Panc1 (cell line): ENCODE results near the gene SENP6. TPM values are rescaled to one million over a fixed set of nuclear protein-coding genes. Genes with fewer than 3 reads are reported as not detected.

Experiments used
- ATAC-seq: fragments of 200-7000 bp; cut with Tn5 transposase; 2 replicates; pipeline ENCODE4 v1.9.1; 2020; ENCODE audit warnings: mild to moderate bottlenecking, moderate library complexity
- BruUV-seq: library from RNA; stranded (reverse); fragments of 400-500 nt; replicated peaks from 2 replicates; lab custom pipeline; 2021; lab: Mats Ljungman, UMichigan
- CTCF ChIA-PET: fragments of 300-600 bp; sonication (Branson Sonifier 250); formaldehyde crosslinking; loops from one replicate; lab custom pipeline; 2022; ENCODE audit warnings: antibody characterized with exemption; lab: Charles Lee
- POLR2A ChIA-PET: fragments of 300-600 bp; sonication (Branson Sonifier 250); formaldehyde crosslinking; loops from one replicate; lab custom pipeline; 2022; ENCODE audit warnings: antibody characterized with exemption; lab: Charles Lee
- DNase-seq: peaks from one replicate; pipeline ENCODE4 v3.0.0-alpha.2; 2010; ENCODE audit warnings: low read depth, low spot score
- H3K27ac ChIP-seq: 2 replicates; pipeline ENCODE4 v1.5.1; 2011; ENCODE audit warnings: mild to moderate bottlenecking, low read length, inconsistent platforms
- H3K27me3 ChIP-seq: fragments of 200-500 bp; sonication (Bioruptor generic); 2 replicates; pipeline ENCODE4 v1.6.0; 2014; ENCODE audit warnings: low read length, inconsistent platforms; ENCODE audit not compliant: control insufficient read depth, insufficient read depth
- H3K36me3 ChIP-seq: fragments of 200-500 bp; sonication (Bioruptor generic); 2 replicates; pipeline ENCODE4 v1.5.1; 2014; ENCODE audit warnings: inconsistent platforms, mild to moderate bottlenecking, low read length, moderate library complexity; ENCODE audit not compliant: control insufficient read depth, insufficient read depth
- H3K4me1 ChIP-seq: 2 replicates; pipeline ENCODE4 v1.5.1; 2011; ENCODE audit warnings: inconsistent platforms, mild to moderate bottlenecking, low read length, moderate library complexity; ENCODE audit not compliant: control insufficient read depth, insufficient read depth
- H3K4me3 ChIP-seq, 2 experiments: 2 replicates each; pipeline ENCODE4 v1.5.1; 2011 to 2012; ENCODE audit warnings: low read depth in 2 of 2, low read length in 2 of 2, mild to moderate bottlenecking in 2 of 2, inconsistent platforms in 1 of 2, moderate library complexity in 1 of 2
- H3K9me3 ChIP-seq: fragments of 200-500 bp; sonication (Bioruptor generic); 2 replicates; pipeline ENCODE4 v1.5.1; 2014; ENCODE audit warnings: low read depth, mild to moderate bottlenecking, inconsistent platforms, low read length, moderate library complexity; ENCODE audit not compliant: control insufficient read depth, insufficient read depth
- POLR2AphosphoS5 ChIP-seq: IDR thresholded peaks from 2 replicates; pipeline ENCODE4 v1.6.1; 2012; ENCODE audit warnings: mild to moderate bottlenecking, low read depth, low read length, moderate library complexity
- SIN3A ChIP-seq: IDR thresholded peaks from 2 replicates; pipeline ENCODE4 v1.6.1; 2012; ENCODE audit warnings: low read depth, mild to moderate bottlenecking, low read length, moderate library complexity, borderline replicate concordance; ENCODE audit not compliant: insufficient read depth
- TCF7L2 ChIP-seq: IDR thresholded peaks from 2 replicates; pipeline ENCODE4 v1.6.1; 2011; ENCODE audit warnings: mild to moderate bottlenecking, low read depth, low read length, inconsistent platforms
- in situ Hi-C: cut with HindIII; loops from 2 replicates; pipeline ENCODE4 v1.10.0; 2016; ENCODE audit warnings: low sequenced_read_pairs, low pct_unique_long_range_greater_than_20kb
- intact Hi-C: fragments of 100-400 bp; cut with micrococcal nuclease; formaldehyde crosslinking; loops from one replicate; pipeline ENCODE4 v1.10.0; 2022; ENCODE audit not compliant: unreplicated experiment
- total RNA-seq: library from RNA; stranded (reverse); gene quantifications from one replicate; pipeline ENCODE4 v1.2.1, GENCODE V29; 2021; ENCODE audit not compliant: unreplicated experiment
- TF ChIP-seq, protein P1 (sequence below): fragments of 450-650 bp; IDR thresholded peaks from 2 replicates; pipeline ENCODE4 v1.5.1; 2017; ENCODE audit warnings: mild to moderate bottlenecking
- TF ChIP-seq, protein P2 (sequence below), 2 experiments: IDR thresholded peaks; 2 replicates each; pipeline ENCODE4 v1.6.1; 2011 to 2012; ENCODE audit warnings: low read depth in 2 of 2, control low read depth in 1 of 2, low read length in 1 of 2, mild to moderate bottlenecking in 1 of 2, moderate library complexity in 1 of 2; ENCODE audit not compliant: insufficient read depth in 1 of 2

SENP6 gene
- total RNA-seq, 1 experiment from 2014 or later = 58.7 TPM

DNA sequence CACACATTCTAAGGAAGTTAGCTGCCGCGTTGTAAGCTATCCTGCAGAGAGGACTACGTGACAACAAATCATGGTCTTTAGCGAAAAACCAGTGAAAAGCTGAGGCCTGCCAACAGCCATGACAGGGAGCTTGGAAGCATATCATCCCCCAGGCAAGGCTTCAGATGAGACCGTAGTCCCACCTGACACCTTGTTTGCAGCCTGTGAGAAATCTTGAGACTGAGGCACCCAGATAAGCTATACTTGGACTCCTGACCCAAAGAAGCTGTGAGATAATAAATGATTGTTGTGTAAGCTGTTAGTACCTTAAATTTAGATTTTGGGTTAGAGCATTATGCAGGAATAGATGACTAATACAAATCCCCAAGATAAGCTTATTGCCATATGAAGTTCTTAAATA, 45.4 kb upstream of the SENP6 start:
- Histone ChIP-seq H3K27ac (no peak overlapping the region), H3K4me3 (no peak overlapping the region), H3K27me3 (no peaks in the 10 kb centered on the region), H3K36me3 (no peaks in the 10 kb centered on the region), H3K4me1 (no peaks in the 10 kb centered on the region), H3K9me3 (no peaks in the 10 kb centered on the region)
- ChIA-PET POLR2A (no interaction called here), CTCF (no interaction called here)
- in situ Hi-C loops (no loop called here), intact Hi-C loops (no loop called here)
- BruUV-seq = no TSS peak
- TF ChIP-seq, protein P1, sequence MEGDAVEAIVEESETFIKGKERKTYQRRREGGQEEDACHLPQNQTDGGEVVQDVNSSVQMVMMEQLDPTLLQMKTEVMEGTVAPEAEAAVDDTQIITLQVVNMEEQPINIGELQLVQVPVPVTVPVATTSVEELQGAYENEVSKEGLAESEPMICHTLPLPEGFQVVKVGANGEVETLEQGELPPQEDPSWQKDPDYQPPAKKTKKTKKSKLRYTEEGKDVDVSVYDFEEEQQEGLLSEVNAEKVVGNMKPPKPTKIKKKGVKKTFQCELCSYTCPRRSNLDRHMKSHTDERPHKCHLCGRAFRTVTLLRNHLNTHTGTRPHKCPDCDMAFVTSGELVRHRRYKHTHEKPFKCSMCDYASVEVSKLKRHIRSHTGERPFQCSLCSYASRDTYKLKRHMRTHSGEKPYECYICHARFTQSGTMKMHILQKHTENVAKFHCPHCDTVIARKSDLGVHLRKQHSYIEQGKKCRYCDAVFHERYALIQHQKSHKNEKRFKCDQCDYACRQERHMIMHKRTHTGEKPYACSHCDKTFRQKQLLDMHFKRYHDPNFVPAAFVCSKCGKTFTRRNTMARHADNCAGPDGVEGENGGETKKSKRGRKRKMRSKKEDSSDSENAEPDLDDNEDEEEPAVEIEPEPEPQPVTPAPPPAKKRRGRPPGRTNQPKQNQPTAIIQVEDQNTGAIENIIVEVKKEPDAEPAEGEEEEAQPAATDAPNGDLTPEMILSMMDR = no peak
- TF ChIP-seq POLR2AphosphoS5 (no peak), TCF7L2 (no peak), SIN3A (no peak)
- TF ChIP-seq, protein P2, sequence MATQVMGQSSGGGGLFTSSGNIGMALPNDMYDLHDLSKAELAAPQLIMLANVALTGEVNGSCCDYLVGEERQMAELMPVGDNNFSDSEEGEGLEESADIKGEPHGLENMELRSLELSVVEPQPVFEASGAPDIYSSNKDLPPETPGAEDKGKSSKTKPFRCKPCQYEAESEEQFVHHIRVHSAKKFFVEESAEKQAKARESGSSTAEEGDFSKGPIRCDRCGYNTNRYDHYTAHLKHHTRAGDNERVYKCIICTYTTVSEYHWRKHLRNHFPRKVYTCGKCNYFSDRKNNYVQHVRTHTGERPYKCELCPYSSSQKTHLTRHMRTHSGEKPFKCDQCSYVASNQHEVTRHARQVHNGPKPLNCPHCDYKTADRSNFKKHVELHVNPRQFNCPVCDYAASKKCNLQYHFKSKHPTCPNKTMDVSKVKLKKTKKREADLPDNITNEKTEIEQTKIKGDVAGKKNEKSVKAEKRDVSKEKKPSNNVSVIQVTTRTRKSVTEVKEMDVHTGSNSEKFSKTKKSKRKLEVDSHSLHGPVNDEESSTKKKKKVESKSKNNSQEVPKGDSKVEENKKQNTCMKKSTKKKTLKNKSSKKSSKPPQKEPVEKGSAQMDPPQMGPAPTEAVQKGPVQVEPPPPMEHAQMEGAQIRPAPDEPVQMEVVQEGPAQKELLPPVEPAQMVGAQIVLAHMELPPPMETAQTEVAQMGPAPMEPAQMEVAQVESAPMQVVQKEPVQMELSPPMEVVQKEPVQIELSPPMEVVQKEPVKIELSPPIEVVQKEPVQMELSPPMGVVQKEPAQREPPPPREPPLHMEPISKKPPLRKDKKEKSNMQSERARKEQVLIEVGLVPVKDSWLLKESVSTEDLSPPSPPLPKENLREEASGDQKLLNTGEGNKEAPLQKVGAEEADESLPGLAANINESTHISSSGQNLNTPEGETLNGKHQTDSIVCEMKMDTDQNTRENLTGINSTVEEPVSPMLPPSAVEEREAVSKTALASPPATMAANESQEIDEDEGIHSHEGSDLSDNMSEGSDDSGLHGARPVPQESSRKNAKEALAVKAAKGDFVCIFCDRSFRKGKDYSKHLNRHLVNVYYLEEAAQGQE (IDR thresholded peaks at IDR 0.05; ENCODE audit: insufficient read depth in 1 of 2, low read depth in 2 of 2, low read length in 1 of 2) = no peak
- ATAC-seq = no peak
- DNase-seq = no peak

DNA sequence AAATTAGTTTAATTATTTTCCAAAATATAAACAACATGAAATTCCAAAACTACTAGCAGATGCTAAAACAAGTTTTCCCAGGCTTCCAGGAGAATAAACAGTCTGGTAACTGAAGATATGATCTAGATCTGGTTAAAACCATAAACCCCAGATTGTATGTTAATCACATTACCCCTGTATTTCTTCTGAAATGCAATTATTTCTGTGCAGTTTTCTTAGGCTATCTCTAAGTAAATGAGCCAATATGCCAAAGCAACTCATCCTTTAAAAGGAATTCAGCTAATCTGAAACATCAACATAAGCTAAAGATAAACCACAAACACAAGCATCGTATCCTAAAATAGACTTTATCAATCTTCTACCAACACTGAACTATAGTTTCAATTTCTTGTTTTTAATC, 44.6 kb upstream of the SENP6 start:
- no peak overlapping the region for H3K4me3 ChIP-seq
- intact Hi-C loops = no loop called here
- ChIA-PET POLR2A (no interaction called here), CTCF (no interaction called here)
- H3K4me1 ChIP-seq = no peaks in the 10 kb centered on the region
- no peak for ATAC-seq
- no peaks in the 10 kb centered on the region for H3K36me3 ChIP-seq
- TF ChIP-seq, protein P1 = no peak
- TF ChIP-seq POLR2AphosphoS5 (no peak), SIN3A (no peak), TCF7L2 (no peak)
- TF ChIP-seq, protein P2 (IDR thresholded peaks at IDR 0.05; ENCODE audit: insufficient read depth in 1 of 2, low read depth in 2 of 2, low read length in 1 of 2) = no peak
- in situ Hi-C loops = no loop called here
- no peaks in the 10 kb centered on the region for H3K9me3 ChIP-seq
- no peak for DNase-seq
- no peak overlapping the region for H3K27ac ChIP-seq
- no TSS peak for BruUV-seq
- H3K27me3 ChIP-seq = no peaks in the 10 kb centered on the region
